B cell (primary cell): ENCODE data around the gene PRSS50. TPM values are rescaled to one million over a fixed set of nuclear protein-coding genes. Genes with fewer than 3 reads are reported as not detected.

Source experiments
- ATAC-seq: fragments of 200-7000 bp; cut with Tn5 transposase; one replicate; pipeline ENCODE4 v1.10.0; 2021; ENCODE audit warnings: low read depth, mild to moderate bottlenecking, moderate number of reproducible peaks, moderate library complexity
- CTCF ChIA-PET: fragments of 350-600 bp; sonication (Branson Sonifier 250); formaldehyde crosslinking; loops from one replicate; lab custom pipeline; 2021; ENCODE audit warnings: antibody characterized with exemption, inconsistent platforms; lab: Charles Lee
- POLR2A ChIA-PET: fragments of 350-600 bp; sonication (Branson Sonifier 250); formaldehyde crosslinking; loops from one replicate; lab custom pipeline; 2021; ENCODE audit warnings: antibody characterized with exemption; lab: Charles Lee
- DNase-seq: peaks from one replicate; pipeline ENCODE4 v3.0.0; 2013
- H2AFZ ChIP-seq: 2 replicates; pipeline ENCODE4 v1.6.1; 2012; ENCODE audit warnings: mild to moderate bottlenecking, low read depth, low read length; ENCODE audit not compliant: insufficient read depth, poor library complexity, severe bottlenecking
- H3K27ac ChIP-seq, 2 donors: 1 replicate in 1 of 2; 2 replicates in 1 of 2; pipeline ENCODE4 v1.5.1; 2012 to 2013; ENCODE audit warnings: low read length in 2 of 2, mild to moderate bottlenecking in 2 of 2, moderate library complexity in 1 of 2
- H3K27me3 ChIP-seq, 4 experiments: fragments of 200-600 bp in 1 of 4; sonication (generic) in 1 of 4; replicated peaks in 1 of 4; 1 replicate in 2 of 4; 2 replicates in 2 of 4; pipeline versions ENCODE4 v1.6.1 to v1.7.0; 2013 to 2016; ENCODE audit warnings: low read length in 3 of 4, mild to moderate bottlenecking in 2 of 4, mixed read lengths in 1 of 4, moderate library complexity in 1 of 4; ENCODE audit not compliant: insufficient read depth in 4 of 4, control insufficient read depth in 3 of 4; ENCODE audit errors: control extremely low read depth in 1 of 4
- H3K36me3 ChIP-seq, 2 experiments: replicated peaks in 1 of 2; 1 replicate in 1 of 2; 2 replicates in 1 of 2; pipeline versions ENCODE4 v1.6.1 to v1.7.1; 2013; ENCODE audit warnings: low read length in 1 of 2; ENCODE audit not compliant: insufficient read depth in 2 of 2, control insufficient read depth in 1 of 2; ENCODE audit errors: control extremely low read depth in 1 of 2, extremely low read depth in 1 of 2
- H3K4me1 ChIP-seq, 2 donors: fragments of 200-600 bp in 1 of 2; sonication (generic) in 1 of 2; 1 replicate in 1 of 2; 2 replicates in 1 of 2; pipeline versions ENCODE4 v1.5.1 to v1.6.1; 2013 to 2017; ENCODE audit warnings: low read length in 2 of 2; ENCODE audit not compliant: control insufficient read depth in 2 of 2, insufficient read depth in 2 of 2
- H3K4me2 ChIP-seq: replicated peaks from 2 replicates; pipeline ENCODE3; 2012; ENCODE audit warnings: mild to moderate bottlenecking, low read depth, low read length; ENCODE audit not compliant: poor library complexity, severe bottlenecking
- H3K4me3 ChIP-seq, 5 experiments: fragments of 200-600 bp in 1 of 5; sonication (generic) in 1 of 5; 1 replicate in 3 of 5; 2 replicates in 2 of 5; pipeline versions ENCODE4 v1.5.1 to v1.7.0; 2011 to 2016; ENCODE audit warnings: low read length in 4 of 5, mild to moderate bottlenecking in 4 of 5, low read depth in 2 of 5, control low read depth in 1 of 5, moderate library complexity in 1 of 5; ENCODE audit not compliant: insufficient read depth in 1 of 5; ENCODE audit errors: control extremely low read depth in 1 of 5, extremely low read depth in 1 of 5
- H3K79me2 ChIP-seq: fragments of 200-600 bp; sonication (generic); one replicate; pipeline ENCODE4 v1.6.0; 2016; ENCODE audit warnings: low read length; ENCODE audit not compliant: control insufficient read depth, insufficient read depth
- H3K9ac ChIP-seq: fragments of 200-600 bp; sonication (generic); 2 replicates; pipeline ENCODE4 v1.6.1; 2017; ENCODE audit warnings: mild to moderate bottlenecking, low read length, moderate library complexity
- H3K9me3 ChIP-seq, 3 donors: one replicate each; pipeline versions ENCODE4 v1.6.1 to v1.7.1; 2013; ENCODE audit warnings: low read length in 2 of 3; ENCODE audit not compliant: control insufficient read depth in 2 of 3, insufficient read depth in 1 of 3; ENCODE audit errors: control extremely low read depth in 1 of 3
- H4K20me1 ChIP-seq: 2 replicates; pipeline ENCODE4 v1.6.0; 2012; ENCODE audit warnings: mild to moderate bottlenecking, low read length; ENCODE audit not compliant: insufficient read depth, control insufficient read depth, poor library complexity, severe bottlenecking
- H3K27ac Mint-ChIP-seq: one replicate; pipeline ENCODE4 v1.8.0; 2021; ENCODE audit warnings: mixed read lengths
- H3K27me3 Mint-ChIP-seq: one replicate; pipeline ENCODE4 v1.8.0; 2021; ENCODE audit warnings: mixed read lengths
- H3K4me1 Mint-ChIP-seq: one replicate; pipeline ENCODE4 v1.8.0; 2021; ENCODE audit warnings: mixed read lengths
- H3K4me3 Mint-ChIP-seq: one replicate; pipeline ENCODE4 v1.8.0; 2021; ENCODE audit warnings: mixed read lengths
- H3K9me3 Mint-ChIP-seq: one replicate; pipeline ENCODE4 v1.8.0; 2022; ENCODE audit warnings: mixed read lengths; ENCODE audit not compliant: insufficient read depth
- CTCF ChIP-seq: fragments of 200-600 bp; IDR thresholded peaks from one replicate; pipeline ENCODE4 v1.8.0; 2022; ENCODE audit warnings: antibody characterized with exemption, mild to moderate bottlenecking
- EZH2 ChIP-seq: IDR thresholded peaks from 2 replicates; pipeline ENCODE4 v1.6.1; 2012; ENCODE audit warnings: borderline replicate concordance, low read depth, mild to moderate bottlenecking, moderate library complexity, low read length; ENCODE audit not compliant: insufficient read depth, poor library complexity, severe bottlenecking
- WGBS: methylation state at CpG from one replicate; pipeline ENCODE4 v1.1.5; 2013; ENCODE audit warnings: missing lambda C conversion rate; ENCODE audit not compliant: insufficient coverage; 5-methylcytosine and 5-hydroxymethylcytosine counted together
- intact Hi-C: fragments of 100-400 bp; cut with micrococcal nuclease; formaldehyde crosslinking; loops from one replicate; pipeline ENCODE4 v1.10.0; 2022
- polyA plus RNA-seq: library from polyadenylated mRNA; depleted of rRNA; stranded (reverse); fragments of >200 nt; gene quantifications from 2 replicates; pipeline ENCODE4 v1.2.3, GENCODE V29; 2012
- total RNA-seq, 2 donors: library from RNA; stranded (reverse); fragments of 120-200 nt in 1 of 2; gene quantifications; 1 replicate in 1 of 2; 2 replicates in 1 of 2; pipeline versions ENCODE4 v1.2.3 to v1.2.4, GENCODE V29; 2013 to 2022

The PRSS50 gene
- total and polyA plus RNA-seq, 2 donors (not counting 1 experiment from before 2014, with no cell fraction given): 0.09 to 0.10 TPM

- CTCF ChIA-PET: interaction anchor here (1.5 to 1.7 kb wide), 2 partner anchors 183 to 201 kb away, joined by 3 to 5 read pairs; no protein-coding TSS in a partner anchor
- no peak overlapping the region for H3K27ac Mint-ChIP-seq
Observed at GRCh38 chr3:46709157-46709654, 8.5 kb downstream of the PRSS50 start.

More at GRCh38 chr3:46709157-46709654, 8.5 kb downstream of the PRSS50 start:
- no peaks in the 10 kb centered on the region for H4K20me1 ChIP-seq
- H3K9me3 Mint-ChIP-seq: no peaks in the 10 kb centered on the region
- no peak for TF ChIP-seq CTCF
- TF ChIP-seq EZH2: no peak
- peaks cover 0 to 5% (median 0%) of the 10 kb centered on the region in 4 experiments for H3K27me3 ChIP-seq
- H3K27ac ChIP-seq: no peak overlapping the region
- H3K79me2 ChIP-seq: no peaks in the 10 kb centered on the region
- no peak overlapping the region for H3K4me3 ChIP-seq
- H3K4me1 Mint-ChIP-seq: no peaks in the 10 kb centered on the region
- ATAC-seq (no peak), DNase-seq (no peak)
- H3K4me2 ChIP-seq: no peak overlapping the region
- no peaks in the 10 kb centered on the region for H3K27me3 Mint-ChIP-seq
- no peak overlapping the region for H2AFZ ChIP-seq
- intact Hi-C loops: no loop called here
- H3K4me3 Mint-ChIP-seq: no peak overlapping the region
- H3K36me3 ChIP-seq: no peaks in the 10 kb centered on the region
- no peak overlapping the region for H3K9ac ChIP-seq
- no peaks in the 10 kb centered on the region for H3K9me3 ChIP-seq
- POLR2A ChIA-PET: no interaction called here
- H3K4me1 ChIP-seq: no peaks in the 10 kb centered on the region
- 98% methylated on average over 6 of the region's 7 CpGs for WGBS
